Adrenal gland (tissue), 12 donors: ENCODE data around the gene MAML3. TPM values are rescaled to one million over a fixed set of nuclear protein-coding genes. Genes with fewer than 3 reads are reported as not detected.
A peak's percentile ranks its signal among the peaks of the same experiment; 100 is the strongest.
"Not testable (repeated sequence)": the region's sequence is repeated elsewhere in the genome, so short reads cannot be mapped to it uniquely, and the experiment has no call there.

Experiments used
- DNase-seq, 7 donors: peaks; one replicate each; pipeline ENCODE4 v3.0.0-alpha.2; 2019 to 2020
- H3K27ac ChIP-seq, 5 donors: fragments of 200-600 bp; sonication (generic) in 4 of 5; 1 replicate in 3 of 5; 2 replicates in 2 of 5; pipeline versions ENCODE4 v1.5.1 to v1.8.0; 2016 to 2020; ENCODE audit warnings: mild to moderate bottlenecking in 1 of 5
- H3K27me3 ChIP-seq: fragments of 200-600 bp; 2 replicates; pipeline ENCODE4 v1.8.0; 2021
- H3K36me3 ChIP-seq, 2 donors: fragments of 200-600 bp; replicated peaks in 1 of 2; 1 replicate in 1 of 2; 2 replicates in 1 of 2; pipeline versions ENCODE4 v1.5.1 to v1.8.0; 2018 to 2022
- H3K4me1 ChIP-seq, 2 donors: fragments of 200-600 bp; replicated peaks in 1 of 2; 1 replicate in 1 of 2; 2 replicates in 1 of 2; pipeline versions ENCODE4 v1.5.1 to v1.8.0; 2018 to 2021
- H3K4me3 ChIP-seq, 4 donors: fragments of 200-600 bp; sonication (generic) in 3 of 4; one replicate each; pipeline ENCODE4 v1.5.1; 2016 to 2018
- H3K9me3 ChIP-seq, 3 donors: fragments of 200-600 bp; sonication (generic) in 1 of 3; replicated peaks in 1 of 3; 1 replicate in 2 of 3; 2 replicates in 1 of 3; pipeline versions ENCODE4 v1.5.1 to v1.8.0; 2016 to 2021
- CTCF ChIP-seq, 6 experiments: fragments of 450-650 bp in 4 of 6; fragments of 200-600 bp in 2 of 6; sonication (generic) in 1 of 6; IDR thresholded peaks; 1 replicate in 5 of 6; 2 replicates in 1 of 6; pipeline versions ENCODE4 v1.5.1 to v1.8.0; 2016 to 2021; ENCODE audit warnings: antibody characterized with exemption in 6 of 6, mild to moderate bottlenecking in 2 of 6, moderate library complexity in 1 of 6
- POLR2A ChIP-seq, 2 donors: fragments of 450-650 bp; IDR thresholded peaks; one replicate each; pipeline ENCODE4 v1.6.1; 2017; ENCODE audit warnings: antibody characterized with exemption in 2 of 2, mild to moderate bottlenecking in 2 of 2, moderate library complexity in 1 of 2
- WGBS, 4 donors: extraction: QIAGEN DNeasy Blood & Tissue Kit in 2 of 4; methylation state at CpG; one replicate each; pipeline versions ENCODE4 v1.1.5 to v1.1.7; 2013 to 2017; 5-methylcytosine and 5-hydroxymethylcytosine counted together
- intact Hi-C, 2 donors: fragments of 100-400 bp; cut with DNase I; formaldehyde crosslinking; loops; one replicate each; pipeline versions ENCODE4 v1.14.1 to v1.15.0; 2022 to 2023
- polyA plus RNA-seq, 3 donors: library from polyadenylated mRNA; stranded (reverse); fragments of 200-250 nt in 2 of 3; fragments of 350-450 nt in 1 of 3; fragmentation: Illumina TruSeq in 1 of 3; extraction: RNeasy Lipid Tissue Mini Kit (QIAGEN cat#74804) in 1 of 3; gene quantifications; one replicate each; pipeline ENCODE4 v1.2.3, GENCODE V29; 2013 to 2014
- total RNA-seq, 9 donors: library from RNA; depleted of rRNA in 4 of 9; stranded (reverse); fragments of >200 nt in 4 of 9; fragments of 120-200 nt in 1 of 9; fragmentation: NEBNext Ultra II Directional in 1 of 9; extraction: Animal tissue kit (Norgen Biotek cat#: 25700) in 1 of 9; gene quantifications; one replicate each; pipeline versions ENCODE4 v1.1.0 to v1.2.4, GENCODE V29; 2013 to 2023
- donor health status: healthy with polysubstance abuse.
- donor health status: Bipolar disorder and iron deficiency.
- donor health status: DM: yes; HTN: yes; CAD: no.
- donor health status: DM: no; HTN: no; CAD: no.
- donor health status: DM: no; HTN: no; CAD: no.
- donor health status: DM: yes; HTN: yes; CAD: no.

MAML3 gene
- total and polyA plus RNA-seq, 12 donors: 2.0 to 15.9 (median 8.4) TPM

- no peaks in the 10 kb centered on the region for H3K27me3 ChIP-seq
- H3K4me3 ChIP-seq: peak overlapping the region in 1 of 4 donors; percentile 26
- no peaks in the 10 kb centered on the region for H3K36me3 ChIP-seq
- intact Hi-C loops: no loop called here
- H3K4me1 ChIP-seq: peaks cover 8 to 34% of the 10 kb centered on the region in 2 donors
- DNase-seq: peak in 5 of 7 donors; percentile 34 to 67 (median 48)
- TF ChIP-seq CTCF (IDR thresholded peaks at IDR 0.05) (no peak), POLR2A (IDR thresholded peaks at IDR 0.05) (peak in 1 of 2 donors; percentile 12)
- 12 to 36% (median 22%) methylated on average over 6 of the region's 6 CpGs for WGBS, 4 donors
- peak overlapping the region in 4 of 5 donors; percentile 20 to 65 (median 48) for H3K27ac ChIP-seq
- no peaks in the 10 kb centered on the region for H3K9me3 ChIP-seq
These were observed 197.4 kb downstream of the MAML3 start for GRCh38 chr4:139956507-139957017.

- Histone ChIP-seq H3K27ac (peak overlapping the region in 2 of 5 donors; percentile 47 to 65), H3K9me3 (no peaks in the 10 kb centered on the region), H3K36me3 (no peaks in the 10 kb centered on the region), H3K4me3 (no peak overlapping the region), H3K4me1 (peaks cover 8 to 30% of the 10 kb centered on the region in 2 donors), H3K27me3 (no peaks in the 10 kb centered on the region)
- 51 to 68% (median 59%) methylated on average over 2 of the region's 2 CpGs for WGBS, 4 donors
- no peak for TF ChIP-seq POLR2A (IDR thresholded peaks at IDR 0.05)
- intact Hi-C loops: no loop called here
- DNase-seq: no peak
These were observed 198.4 kb downstream of the MAML3 start for GRCh38 chr4:139955600-139955999.

GRCh38 chr4:139954512-139954911 is 199.5 kb downstream of the MAML3 start:
- TF ChIP-seq POLR2A (IDR thresholded peaks at IDR 0.05) (no peak), CTCF (IDR thresholded peaks at IDR 0.05) (no peak)
- Histone ChIP-seq H3K9me3 (no peaks in the 10 kb centered on the region), H3K4me3 (no peak overlapping the region), H3K27me3 (no peaks in the 10 kb centered on the region), H3K4me1 (peaks cover 8 to 30% of the 10 kb centered on the region in 2 donors), H3K27ac (no peak overlapping the region), H3K36me3 (no peaks in the 10 kb centered on the region)
- no peak for DNase-seq
- WGBS, 4 donors: 96 to 98% (median 98%) methylated on average over 7 of the region's 7 CpGs
- intact Hi-C loops: no loop called here

- Histone ChIP-seq H3K36me3 (no peaks in the 10 kb centered on the region), H3K4me1 (peaks cover 9 to 27% of the 10 kb centered on the region in 2 donors), H3K27me3 (no peaks in the 10 kb centered on the region), H3K27ac (no peak overlapping the region), H3K9me3 (no peaks in the 10 kb centered on the region), H3K4me3 (no peak overlapping the region)
- TF ChIP-seq CTCF (IDR thresholded peaks at IDR 0.05): no peak
- TF ChIP-seq POLR2A (IDR thresholded peaks at IDR 0.05): no peak
- 67 to 85% (median 76%) methylated on average over 2 of the region's 2 CpGs for WGBS, 4 donors
- peak in 1 of 7 donors; percentile 30 for DNase-seq
- intact Hi-C loops: no loop called here
These were observed 203.0 kb downstream of the MAML3 start for GRCh38 chr4:139951021-139951420.

GRCh38 chr4:139950568-139950967 is 203.4 kb downstream of the MAML3 start:
- H3K4me1 ChIP-seq: peaks cover 5 to 23% of the 10 kb centered on the region in 2 donors
- intact Hi-C loops: no loop called here
- H3K27ac ChIP-seq: no peak overlapping the region
- no peaks in the 10 kb centered on the region for H3K9me3 ChIP-seq
- no peaks in the 10 kb centered on the region for H3K36me3 ChIP-seq
- 77 to 81% (median 79%) methylated on average over 3 to 5 of the region's 5 CpGs for WGBS, 4 donors
- H3K27me3 ChIP-seq: no peaks in the 10 kb centered on the region
- no peak overlapping the region for H3K4me3 ChIP-seq
- TF ChIP-seq POLR2A (IDR thresholded peaks at IDR 0.05) (no peak), CTCF (IDR thresholded peaks at IDR 0.05) (no peak)
- DNase-seq: no peak

- H3K36me3 ChIP-seq, DNase-seq, H3K9me3 ChIP-seq, H3K4me3 ChIP-seq, H3K27ac ChIP-seq, H3K27me3 ChIP-seq, intact Hi-C loops: not testable (repeated sequence)
- H3K4me1 ChIP-seq: peaks cover 5 to 29% of the 10 kb centered on the region in 2 donors
- whole genome bisulfite sequencing, 4 donors: 79 to 97% (median 89%) methylated on average over 2 of the region's 2 CpGs
These were observed 209.1 kb downstream of the MAML3 start for GRCh38 chr4:139944916-139945315.
